Measurements from ENCODE around the gene MRPS14.

DNA sequence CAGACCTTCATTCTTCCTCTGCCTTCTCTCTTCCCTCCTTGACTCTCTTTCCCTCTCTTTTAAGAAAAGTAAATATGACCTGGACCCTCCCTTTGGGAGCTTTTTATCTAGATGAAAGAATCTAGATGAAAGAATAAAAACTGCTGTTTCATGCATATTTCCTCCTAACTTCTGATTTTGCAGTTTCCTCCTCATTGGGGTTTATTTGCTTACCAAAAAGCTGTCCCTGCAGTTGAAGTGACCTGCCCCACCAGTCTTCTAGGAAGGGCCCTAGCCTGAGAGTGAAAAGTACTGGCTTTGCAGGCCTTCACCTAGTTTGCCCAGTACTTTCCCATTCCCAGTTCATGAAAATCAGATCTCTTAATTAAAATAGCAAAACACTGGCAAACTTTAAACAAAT is 51.8 kb downstream of the MRPS14 start:
- TF ChIP-seq, protein P1, sequence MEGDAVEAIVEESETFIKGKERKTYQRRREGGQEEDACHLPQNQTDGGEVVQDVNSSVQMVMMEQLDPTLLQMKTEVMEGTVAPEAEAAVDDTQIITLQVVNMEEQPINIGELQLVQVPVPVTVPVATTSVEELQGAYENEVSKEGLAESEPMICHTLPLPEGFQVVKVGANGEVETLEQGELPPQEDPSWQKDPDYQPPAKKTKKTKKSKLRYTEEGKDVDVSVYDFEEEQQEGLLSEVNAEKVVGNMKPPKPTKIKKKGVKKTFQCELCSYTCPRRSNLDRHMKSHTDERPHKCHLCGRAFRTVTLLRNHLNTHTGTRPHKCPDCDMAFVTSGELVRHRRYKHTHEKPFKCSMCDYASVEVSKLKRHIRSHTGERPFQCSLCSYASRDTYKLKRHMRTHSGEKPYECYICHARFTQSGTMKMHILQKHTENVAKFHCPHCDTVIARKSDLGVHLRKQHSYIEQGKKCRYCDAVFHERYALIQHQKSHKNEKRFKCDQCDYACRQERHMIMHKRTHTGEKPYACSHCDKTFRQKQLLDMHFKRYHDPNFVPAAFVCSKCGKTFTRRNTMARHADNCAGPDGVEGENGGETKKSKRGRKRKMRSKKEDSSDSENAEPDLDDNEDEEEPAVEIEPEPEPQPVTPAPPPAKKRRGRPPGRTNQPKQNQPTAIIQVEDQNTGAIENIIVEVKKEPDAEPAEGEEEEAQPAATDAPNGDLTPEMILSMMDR (IDR thresholded peaks at IDR 0.05; ENCODE audit: low read depth, low read length, poor library complexity, severe bottlenecking): no peak
- TF ChIP-seq EZH2phosphoT487 (IDR thresholded peaks at IDR 0.05; ENCODE audit: borderline replicate concordance, low read length): no peak
